HEK293 (cell line): Measurements from ENCODE around the gene METTL23.

Experiments used
- CTCF ChIA-PET: fragments of 350-600 bp; formaldehyde crosslinking; extraction: SDS; loops from one replicate; lab custom pipeline; 2021; ENCODE audit warnings: antibody characterized with exemption; lab: Yijun Ruan, JAX
- POLR2A ChIA-PET: fragments of 300-600 bp; formaldehyde crosslinking; extraction: SDS; loops from one replicate; lab custom pipeline; 2020; ENCODE audit warnings: antibody characterized with exemption, inconsistent platforms; lab: Yijun Ruan, JAX
- H3K27ac ChIP-seq: fragments of 200-500 bp; sonication (Bioruptor generic); 2 replicates; pipeline ENCODE4 v1.5.1; 2014; ENCODE audit warnings: low read depth, low read length, control low read depth, inconsistent platforms; ENCODE audit errors: extremely low read depth
- H3K36me3 ChIP-seq, 2 experiments: fragments of 200-500 bp in 1 of 2; sonication (Bioruptor generic) in 1 of 2; 1 replicate in 1 of 2; 2 replicates in 1 of 2; pipeline ENCODE4 v1.5.1; 2014 to 2017; ENCODE audit warnings: inconsistent platforms in 2 of 2, low read length in 2 of 2; ENCODE audit not compliant: control insufficient read depth in 2 of 2, insufficient read depth in 1 of 2
- H3K4me1 ChIP-seq: fragments of 200-500 bp; sonication (Bioruptor generic); 2 replicates; pipeline ENCODE4 v1.5.1; 2014; ENCODE audit warnings: mild to moderate bottlenecking, low read length, inconsistent platforms; ENCODE audit not compliant: control insufficient read depth, insufficient read depth
- H3K4me3 ChIP-seq: 2 replicates; pipeline ENCODE4 v1.5.1; 2011; ENCODE audit warnings: low read depth, mild to moderate bottlenecking, control low read depth, low read length, moderate library complexity
- H3K9me3 ChIP-seq: fragments of 200-500 bp; sonication (Bioruptor generic); 2 replicates; pipeline ENCODE4 v1.5.1; 2014; ENCODE audit warnings: low read depth, low read length, inconsistent platforms; ENCODE audit not compliant: control insufficient read depth, insufficient read depth
- EGR2 ChIP-seq: fragments of 450-650 bp; formaldehyde crosslinking; IDR thresholded peaks from 2 replicates; pipeline ENCODE4 v1.5.1; 2016; ENCODE audit warnings: low read depth, missing biosample characterization, missing genetic modification characterization
- KLF16 ChIP-seq: fragments of 450-650 bp; formaldehyde crosslinking; IDR thresholded peaks from 2 replicates; pipeline ENCODE4 v1.5.1; 2017; ENCODE audit warnings: missing biosample characterization, missing genetic modification characterization
- KLF8 ChIP-seq: fragments of 450-650 bp; formaldehyde crosslinking; IDR thresholded peaks from 2 replicates; pipeline ENCODE4 v1.5.1; 2016; ENCODE audit warnings: missing biosample characterization, missing genetic modification characterization
- SCRT1 ChIP-seq: fragments of 450-650 bp; formaldehyde crosslinking; IDR thresholded peaks from 2 replicates; pipeline ENCODE4 v1.5.1; 2016; ENCODE audit warnings: missing biosample characterization, missing genetic modification characterization, borderline replicate concordance
- SCRT2 ChIP-seq: fragments of 450-650 bp; formaldehyde crosslinking; IDR thresholded peaks from 2 replicates; pipeline ENCODE4 v1.5.1; 2016; ENCODE audit warnings: missing biosample characterization, missing genetic modification characterization
- SP7 ChIP-seq: fragments of 450-650 bp; formaldehyde crosslinking; IDR thresholded peaks from 2 replicates; pipeline ENCODE4 v1.5.1; 2016; ENCODE audit warnings: missing biosample characterization, missing genetic modification characterization
- ZFP69B ChIP-seq: fragments of 450-650 bp; formaldehyde crosslinking; IDR thresholded peaks from 2 replicates; pipeline ENCODE4 v1.5.1; 2016; ENCODE audit warnings: missing biosample characterization, missing genetic modification characterization
- ZNF114 ChIP-seq: fragments of 450-650 bp; formaldehyde crosslinking; IDR thresholded peaks from 2 replicates; pipeline ENCODE4 v1.5.0; 2017; ENCODE audit warnings: missing biosample characterization, missing genetic modification characterization
- ZNF121 ChIP-seq: fragments of 450-650 bp; formaldehyde crosslinking; IDR thresholded peaks from 2 replicates; pipeline ENCODE4 v1.5.1; 2016; ENCODE audit warnings: missing biosample characterization, missing genetic modification characterization
- ZNF366 ChIP-seq: fragments of 450-650 bp; formaldehyde crosslinking; conservative IDR thresholded peaks from 2 replicates; pipeline ENCODE4 v1.5.1; 2016; ENCODE audit warnings: missing biosample characterization, missing genetic modification characterization
- ZNF423 ChIP-seq: fragments of 450-650 bp; formaldehyde crosslinking; IDR thresholded peaks from 2 replicates; pipeline ENCODE4 v1.5.1; 2016; ENCODE audit warnings: missing biosample characterization, missing genetic modification characterization
- ZNF473 ChIP-seq: fragments of 450-650 bp; formaldehyde crosslinking; IDR thresholded peaks from 2 replicates; pipeline ENCODE4 v1.5.1; 2017; ENCODE audit warnings: missing biosample characterization, missing genetic modification characterization
- ZNF596 ChIP-seq: fragments of 450-650 bp; IDR thresholded peaks from 2 replicates; pipeline ENCODE4 v1.5.0; 2018; ENCODE audit warnings: missing biosample characterization, mild to moderate bottlenecking, missing genetic modification characterization, moderate library complexity
- ZNF610 ChIP-seq: fragments of 450-650 bp; formaldehyde crosslinking; IDR thresholded peaks from 2 replicates; pipeline ENCODE4 v1.5.1; 2016; ENCODE audit warnings: missing biosample characterization, missing genetic modification characterization, borderline replicate concordance
- ZNF621 ChIP-seq: fragments of 450-650 bp; formaldehyde crosslinking; IDR thresholded peaks from 2 replicates; pipeline ENCODE4 v1.5.1; 2017; ENCODE audit warnings: missing biosample characterization, missing genetic modification characterization
- ZNF660 ChIP-seq: fragments of 450-650 bp; IDR thresholded peaks from 2 replicates; pipeline ENCODE4 v1.5.1; 2018; ENCODE audit warnings: missing biosample characterization, mild to moderate bottlenecking, missing genetic modification characterization
- ZNF664 ChIP-seq: fragments of 450-650 bp; formaldehyde crosslinking; IDR thresholded peaks from 2 replicates; pipeline ENCODE4 v1.5.1; 2016; ENCODE audit warnings: missing biosample characterization, missing genetic modification characterization
- ZNF677 ChIP-seq: fragments of 450-650 bp; IDR thresholded peaks from 2 replicates; pipeline ENCODE4 v1.5.0; 2018; ENCODE audit warnings: missing biosample characterization, mild to moderate bottlenecking, missing genetic modification characterization, moderate library complexity
- TF ChIP-seq, protein P1 (sequence below): fragments of 450-650 bp; formaldehyde crosslinking; IDR thresholded peaks from 2 replicates; pipeline ENCODE4 v1.5.1; 2016; ENCODE audit warnings: missing biosample characterization, missing genetic modification characterization
- TF ChIP-seq, protein P2 (sequence below): fragments of 450-650 bp; formaldehyde crosslinking; IDR thresholded peaks from 2 replicates; pipeline ENCODE4 v1.5.1; 2016; ENCODE audit warnings: missing biosample characterization, missing genetic modification characterization
- TF ChIP-seq, protein P3 (sequence below): fragments of 450-650 bp; IDR thresholded peaks from 2 replicates; pipeline ENCODE4 v1.5.1; 2018; ENCODE audit warnings: missing biosample characterization, mild to moderate bottlenecking, missing genetic modification characterization
- TF ChIP-seq, protein P4 (sequence below): IDR thresholded peaks from 2 replicates; pipeline ENCODE4 v1.6.1; 2011; ENCODE audit warnings: mild to moderate bottlenecking, low read depth, low read length, borderline replicate concordance
- TF ChIP-seq, protein P5 (sequence below): fragments of 450-650 bp; formaldehyde crosslinking; IDR thresholded peaks from 2 replicates; pipeline ENCODE4 v1.5.1; 2017; ENCODE audit warnings: missing biosample characterization, missing genetic modification characterization
- TF ChIP-seq, protein P6 (sequence below): fragments of 450-650 bp; formaldehyde crosslinking; IDR thresholded peaks from 2 replicates; pipeline ENCODE4 v1.5.1; 2016; ENCODE audit warnings: missing biosample characterization, missing genetic modification characterization
- TF ChIP-seq, protein P7 (sequence below): fragments of 450-650 bp; formaldehyde crosslinking; IDR thresholded peaks from 2 replicates; pipeline ENCODE4 v1.5.1; 2016; ENCODE audit warnings: missing biosample characterization, missing genetic modification characterization

The METTL23 gene

DNA sequence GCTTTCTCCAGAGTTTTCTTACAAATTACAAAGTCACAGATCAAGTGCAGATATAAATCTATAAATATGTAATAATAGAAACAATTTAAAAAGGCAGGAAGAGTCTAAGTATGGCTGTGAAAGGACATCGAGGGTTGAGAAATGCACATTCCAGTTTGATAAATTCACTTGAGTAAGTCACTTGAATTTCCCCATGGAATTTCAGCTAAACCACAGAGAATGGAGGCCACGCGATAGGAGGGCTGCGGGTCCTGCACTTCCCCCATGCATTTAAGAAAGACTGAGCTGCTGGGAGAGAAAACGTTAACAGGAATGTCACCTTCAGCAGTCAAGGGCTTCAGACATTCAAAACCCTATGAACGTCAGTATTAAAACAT, 9.8 kb upstream of the METTL23 start (continued):
- TF ChIP-seq, protein P1, sequence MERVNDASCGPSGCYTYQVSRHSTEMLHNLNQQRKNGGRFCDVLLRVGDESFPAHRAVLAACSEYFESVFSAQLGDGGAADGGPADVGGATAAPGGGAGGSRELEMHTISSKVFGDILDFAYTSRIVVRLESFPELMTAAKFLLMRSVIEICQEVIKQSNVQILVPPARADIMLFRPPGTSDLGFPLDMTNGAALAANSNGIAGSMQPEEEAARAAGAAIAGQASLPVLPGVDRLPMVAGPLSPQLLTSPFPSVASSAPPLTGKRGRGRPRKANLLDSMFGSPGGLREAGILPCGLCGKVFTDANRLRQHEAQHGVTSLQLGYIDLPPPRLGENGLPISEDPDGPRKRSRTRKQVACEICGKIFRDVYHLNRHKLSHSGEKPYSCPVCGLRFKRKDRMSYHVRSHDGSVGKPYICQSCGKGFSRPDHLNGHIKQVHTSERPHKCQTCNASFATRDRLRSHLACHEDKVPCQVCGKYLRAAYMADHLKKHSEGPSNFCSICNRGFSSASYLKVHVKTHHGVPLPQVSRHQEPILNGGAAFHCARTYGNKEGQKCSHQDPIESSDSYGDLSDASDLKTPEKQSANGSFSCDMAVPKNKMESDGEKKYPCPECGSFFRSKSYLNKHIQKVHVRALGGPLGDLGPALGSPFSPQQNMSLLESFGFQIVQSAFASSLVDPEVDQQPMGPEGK: no peak
- TF ChIP-seq SP7 (tag by site-specific recombination): no peak
- TF ChIP-seq ZNF664 (tag by site-specific recombination): no peak
- TF ChIP-seq ZNF596: no peak
- no peak for TF ChIP-seq EGR2 (tag by site-specific recombination)
- TF ChIP-seq, protein P2, sequence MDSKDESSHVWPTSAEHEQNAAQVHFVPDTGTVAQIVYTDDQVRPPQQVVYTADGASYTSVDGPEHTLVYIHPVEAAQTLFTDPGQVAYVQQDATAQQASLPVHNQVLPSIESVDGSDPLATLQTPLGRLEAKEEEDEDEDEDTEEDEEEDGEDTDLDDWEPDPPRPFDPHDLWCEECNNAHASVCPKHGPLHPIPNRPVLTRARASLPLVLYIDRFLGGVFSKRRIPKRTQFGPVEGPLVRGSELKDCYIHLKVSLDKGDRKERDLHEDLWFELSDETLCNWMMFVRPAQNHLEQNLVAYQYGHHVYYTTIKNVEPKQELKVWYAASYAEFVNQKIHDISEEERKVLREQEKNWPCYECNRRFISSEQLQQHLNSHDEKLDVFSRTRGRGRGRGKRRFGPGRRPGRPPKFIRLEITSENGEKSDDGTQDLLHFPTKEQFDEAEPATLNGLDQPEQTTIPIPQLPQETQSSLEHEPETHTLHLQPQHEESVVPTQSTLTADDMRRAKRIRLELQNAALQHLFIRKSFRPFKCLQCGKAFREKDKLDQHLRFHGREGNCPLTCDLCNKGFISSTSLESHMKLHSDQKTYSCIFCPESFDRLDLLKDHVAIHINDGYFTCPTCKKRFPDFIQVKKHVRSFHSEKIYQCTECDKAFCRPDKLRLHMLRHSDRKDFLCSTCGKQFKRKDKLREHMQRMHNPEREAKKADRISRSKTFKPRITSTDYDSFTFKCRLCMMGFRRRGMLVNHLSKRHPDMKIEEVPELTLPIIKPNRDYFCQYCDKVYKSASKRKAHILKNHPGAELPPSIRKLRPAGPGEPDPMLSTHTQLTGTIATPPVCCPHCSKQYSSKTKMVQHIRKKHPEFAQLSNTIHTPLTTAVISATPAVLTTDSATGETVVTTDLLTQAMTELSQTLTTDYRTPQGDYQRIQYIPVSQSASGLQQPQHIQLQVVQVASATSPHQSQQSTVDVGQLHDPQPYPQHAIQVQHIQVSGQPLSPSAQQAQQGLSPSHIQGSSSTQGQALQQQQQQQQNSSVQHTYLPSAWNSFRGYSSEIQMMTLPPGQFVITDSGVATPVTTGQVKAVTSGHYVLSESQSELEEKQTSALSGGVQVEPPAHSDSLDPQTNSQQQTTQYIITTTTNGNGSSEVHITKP (tag by site-specific recombination): no peak; the same call in 1 of the 2 replicates
- no peak for TF ChIP-seq ZNF121 (tag by site-specific recombination)
- no peak for TF ChIP-seq SCRT1 (tag by site-specific recombination)
- TF ChIP-seq ZNF660: no peak
- TF ChIP-seq ZNF677 (tag by site-specific recombination): no peak
- TF ChIP-seq, all 188 proteins: peak for 7

DNA sequence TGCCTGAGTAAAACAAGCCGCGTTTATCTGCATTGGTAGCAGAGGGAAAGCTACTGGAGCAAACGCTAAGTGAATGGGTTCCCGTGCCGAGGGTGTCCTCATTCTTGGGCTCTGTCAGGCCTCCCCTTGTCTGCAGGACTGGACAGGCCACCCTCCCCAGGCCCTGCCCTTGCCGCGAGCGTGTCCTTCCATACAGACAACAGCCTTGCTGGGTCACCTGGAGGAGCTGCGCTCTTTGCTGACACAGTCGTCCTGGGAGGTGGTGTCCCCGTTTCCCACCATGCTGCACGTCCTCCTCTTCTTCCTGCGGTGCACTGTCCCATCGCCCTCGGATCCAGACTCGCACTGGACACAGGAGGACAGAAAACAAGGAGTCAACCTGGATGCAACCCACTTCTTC, 8.1 kb upstream of the METTL23 start:
- POLR2A ChIA-PET: interaction anchor here (0.7 to 3.1 kb wide), 4 partner anchors 7 to 36 kb away, joined by 3 to 22 read pairs (median 6); partner anchors contain the start of genes JMJD6 and METTL23
- TF ChIP-seq, protein P3, sequence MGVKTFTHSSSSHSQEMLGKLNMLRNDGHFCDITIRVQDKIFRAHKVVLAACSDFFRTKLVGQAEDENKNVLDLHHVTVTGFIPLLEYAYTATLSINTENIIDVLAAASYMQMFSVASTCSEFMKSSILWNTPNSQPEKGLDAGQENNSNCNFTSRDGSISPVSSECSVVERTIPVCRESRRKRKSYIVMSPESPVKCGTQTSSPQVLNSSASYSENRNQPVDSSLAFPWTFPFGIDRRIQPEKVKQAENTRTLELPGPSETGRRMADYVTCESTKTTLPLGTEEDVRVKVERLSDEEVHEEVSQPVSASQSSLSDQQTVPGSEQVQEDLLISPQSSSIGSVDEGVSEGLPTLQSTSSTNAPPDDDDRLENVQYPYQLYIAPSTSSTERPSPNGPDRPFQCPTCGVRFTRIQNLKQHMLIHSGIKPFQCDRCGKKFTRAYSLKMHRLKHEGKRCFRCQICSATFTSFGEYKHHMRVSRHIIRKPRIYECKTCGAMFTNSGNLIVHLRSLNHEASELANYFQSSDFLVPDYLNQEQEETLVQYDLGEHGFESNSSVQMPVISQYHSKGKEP (tag by site-specific recombination): no peak
- TF ChIP-seq SCRT2 (tag by site-specific recombination) (no peak), ZNF473 (tag by site-specific recombination) (no peak), ZNF610 (tag by site-specific recombination) (no peak), KLF8 (no peak), KLF16 (tag by site-specific recombination) (no peak), ZNF366 (tag by site-specific recombination) (no peak), ZNF621 (tag by site-specific recombination) (no peak), ZFP69B (tag by site-specific recombination) (no peak), ZNF423 (no peak), ZNF114 (tag by site-specific recombination) (no peak)
- TF ChIP-seq, protein P4, sequence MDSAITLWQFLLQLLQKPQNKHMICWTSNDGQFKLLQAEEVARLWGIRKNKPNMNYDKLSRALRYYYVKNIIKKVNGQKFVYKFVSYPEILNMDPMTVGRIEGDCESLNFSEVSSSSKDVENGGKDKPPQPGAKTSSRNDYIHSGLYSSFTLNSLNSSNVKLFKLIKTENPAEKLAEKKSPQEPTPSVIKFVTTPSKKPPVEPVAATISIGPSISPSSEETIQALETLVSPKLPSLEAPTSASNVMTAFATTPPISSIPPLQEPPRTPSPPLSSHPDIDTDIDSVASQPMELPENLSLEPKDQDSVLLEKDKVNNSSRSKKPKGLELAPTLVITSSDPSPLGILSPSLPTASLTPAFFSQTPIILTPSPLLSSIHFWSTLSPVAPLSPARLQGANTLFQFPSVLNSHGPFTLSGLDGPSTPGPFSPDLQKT: no peak
- TF ChIP-seq, protein P5, sequence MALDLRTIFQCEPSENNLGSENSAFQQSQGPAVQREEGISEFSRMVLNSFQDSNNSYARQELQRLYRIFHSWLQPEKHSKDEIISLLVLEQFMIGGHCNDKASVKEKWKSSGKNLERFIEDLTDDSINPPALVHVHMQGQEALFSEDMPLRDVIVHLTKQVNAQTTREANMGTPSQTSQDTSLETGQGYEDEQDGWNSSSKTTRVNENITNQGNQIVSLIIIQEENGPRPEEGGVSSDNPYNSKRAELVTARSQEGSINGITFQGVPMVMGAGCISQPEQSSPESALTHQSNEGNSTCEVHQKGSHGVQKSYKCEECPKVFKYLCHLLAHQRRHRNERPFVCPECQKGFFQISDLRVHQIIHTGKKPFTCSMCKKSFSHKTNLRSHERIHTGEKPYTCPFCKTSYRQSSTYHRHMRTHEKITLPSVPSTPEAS: no peak
- TF ChIP-seq, protein P6, sequence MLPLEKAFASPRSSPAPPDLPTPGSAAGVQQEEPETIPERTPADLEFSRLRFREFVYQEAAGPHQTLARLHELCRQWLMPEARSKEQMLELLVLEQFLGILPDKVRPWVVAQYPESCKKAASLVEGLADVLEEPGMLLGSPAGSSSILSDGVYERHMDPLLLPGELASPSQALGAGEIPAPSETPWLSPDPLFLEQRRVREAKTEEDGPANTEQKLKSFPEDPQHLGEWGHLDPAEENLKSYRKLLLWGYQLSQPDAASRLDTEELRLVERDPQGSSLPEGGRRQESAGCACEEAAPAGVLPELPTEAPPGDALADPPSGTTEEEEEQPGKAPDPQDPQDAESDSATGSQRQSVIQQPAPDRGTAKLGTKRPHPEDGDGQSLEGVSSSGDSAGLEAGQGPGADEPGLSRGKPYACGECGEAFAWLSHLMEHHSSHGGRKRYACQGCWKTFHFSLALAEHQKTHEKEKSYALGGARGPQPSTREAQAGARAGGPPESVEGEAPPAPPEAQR: no peak
- TF ChIP-seq, protein P7, sequence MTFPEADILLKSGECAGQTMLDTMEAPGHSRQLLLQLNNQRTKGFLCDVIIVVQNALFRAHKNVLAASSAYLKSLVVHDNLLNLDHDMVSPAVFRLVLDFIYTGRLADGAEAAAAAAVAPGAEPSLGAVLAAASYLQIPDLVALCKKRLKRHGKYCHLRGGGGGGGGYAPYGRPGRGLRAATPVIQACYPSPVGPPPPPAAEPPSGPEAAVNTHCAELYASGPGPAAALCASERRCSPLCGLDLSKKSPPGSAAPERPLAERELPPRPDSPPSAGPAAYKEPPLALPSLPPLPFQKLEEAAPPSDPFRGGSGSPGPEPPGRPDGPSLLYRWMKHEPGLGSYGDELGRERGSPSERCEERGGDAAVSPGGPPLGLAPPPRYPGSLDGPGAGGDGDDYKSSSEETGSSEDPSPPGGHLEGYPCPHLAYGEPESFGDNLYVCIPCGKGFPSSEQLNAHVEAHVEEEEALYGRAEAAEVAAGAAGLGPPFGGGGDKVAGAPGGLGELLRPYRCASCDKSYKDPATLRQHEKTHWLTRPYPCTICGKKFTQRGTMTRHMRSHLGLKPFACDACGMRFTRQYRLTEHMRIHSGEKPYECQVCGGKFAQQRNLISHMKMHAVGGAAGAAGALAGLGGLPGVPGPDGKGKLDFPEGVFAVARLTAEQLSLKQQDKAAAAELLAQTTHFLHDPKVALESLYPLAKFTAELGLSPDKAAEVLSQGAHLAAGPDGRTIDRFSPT (tag by site-specific recombination): no peak

More for the DNA sequence above, 8.1 kb upstream of the METTL23 start:
- no peak overlapping the region for H3K4me3 ChIP-seq
- no peak overlapping the region for H3K27ac ChIP-seq
- peaks cover 62 to 91% of the 10 kb centered on the region in 2 experiments for H3K36me3 ChIP-seq
- H3K9me3 ChIP-seq: no peaks in the 10 kb centered on the region
- CTCF ChIA-PET: interaction anchor here (0.7 to 9.8 kb wide), 4 partner anchors 32 to 348 kb away, joined by 3 to 175 read pairs (median 4); no protein-coding TSS in a partner anchor
- H3K4me1 ChIP-seq: peaks cover 24% of the 10 kb centered on the region
